A549 (cell line): Measurements from ENCODE around the gene NECAB3. TPM values are rescaled to one million over a fixed set of nuclear protein-coding genes. Genes with fewer than 3 reads are reported as not detected.

Experiments
- ATAC-seq, 2 experiments: fragments of 200-7000 bp in 1 of 2; fragments of >200 bp in 1 of 2; cut with Nextera tagmentation in 1 of 2; cut with Tn5 transposase in 1 of 2; 3 replicates each; pipeline versions ENCODE4 v1.8.0 to v1.9.1; 2018 to 2020; ENCODE audit warnings: mild to moderate bottlenecking in 1 of 2, moderate library complexity in 1 of 2
- CTCF ChIA-PET: fragments of 300-600 bp; sonication (Branson Sonifier 250); formaldehyde crosslinking; extraction: SDS; loops from one replicate; lab custom pipeline; 2021; ENCODE audit warnings: antibody characterized with exemption, inconsistent platforms; lab: Yijun Ruan, JAX
- POLR2A ChIA-PET: fragments of 350-600 bp; formaldehyde crosslinking; extraction: SDS; loops from one replicate; lab custom pipeline; 2021; ENCODE audit warnings: antibody characterized with exemption, inconsistent platforms; lab: Yijun Ruan, JAX
- DNase-seq, 2 experiments: peaks; one replicate each; pipeline versions ENCODE4 v3.0.0 to v3.0.0-alpha.2; 2011 to 2016; ENCODE audit warnings: low read depth in 1 of 2, low spot score in 1 of 2
- FAIRE-seq: peaks from 2 replicates; lab custom pipeline; 2011; peaks lifted over from hg19 to GRCh38; lab: Jason Lieb, UNC
- H3K27ac ChIP-seq, 2 experiments: fragments of >200 bp; sonication (Bioruptor Twin); formaldehyde crosslinking; 3 replicates each; pipeline ENCODE4 v1.5.1; 2016 to 2017
- H3K4me1 ChIP-seq: fragments of >200 bp; sonication (Bioruptor Twin); formaldehyde crosslinking; 3 replicates; pipeline ENCODE4 v1.6.1; 2016
- H3K4me2 ChIP-seq: fragments of >200 bp; sonication (Bioruptor Twin); formaldehyde crosslinking; 3 replicates; pipeline ENCODE4 v1.6.1; 2016
- H3K4me3 ChIP-seq: fragments of >200 bp; sonication (Bioruptor Twin); formaldehyde crosslinking; 3 replicates; pipeline ENCODE4 v1.5.1; 2016
- H3K9me3 ChIP-seq: fragments of >200 bp; sonication (Bioruptor Twin); formaldehyde crosslinking; 3 replicates; pipeline ENCODE4 v1.6.1; 2016
- CBX2 ChIP-seq: fragments of 200-600 bp; sonication (generic); IDR thresholded peaks from 2 replicates; pipeline ENCODE4 v1.6.1; 2016; ENCODE audit warnings: low read depth, mild to moderate bottlenecking, borderline replicate concordance
- CBX8 ChIP-seq: fragments of 200-600 bp; sonication (generic); IDR thresholded peaks from 2 replicates; pipeline ENCODE4 v1.6.1; 2016
- CEBPB ChIP-seq, 2 experiments: fragments of >200 bp in 1 of 2; sonication (Bioruptor Twin) in 1 of 2; formaldehyde crosslinking in 1 of 2; IDR thresholded peaks; 2 replicates each; pipeline ENCODE4 v1.6.1; 2012 to 2016
- CHD4 ChIP-seq: fragments of 200-600 bp; sonication (generic); IDR thresholded peaks from 2 replicates; pipeline ENCODE4 v1.6.1; 2016; ENCODE audit warnings: antibody characterized with exemption, mild to moderate bottlenecking, borderline replicate concordance
- EHMT2 ChIP-seq: fragments of 200-600 bp; sonication (generic); IDR thresholded peaks from 2 replicates; pipeline ENCODE4 v1.6.1; 2016; ENCODE audit warnings: antibody characterized with exemption, low read depth, mild to moderate bottlenecking, moderate library complexity
- ESRRA ChIP-seq: fragments of 150-350 bp; IDR thresholded peaks from 2 replicates; pipeline ENCODE4 v1.6.1; 2014; ENCODE audit warnings: mild to moderate bottlenecking, low read length, borderline replicate concordance
- FOXS1 ChIP-seq: fragments of 250-450 bp; sonication (Bioruptor Pico); IDR thresholded peaks from 2 replicates; pipeline ENCODE4 v1.5.0; 2020; ENCODE audit warnings: mild to moderate bottlenecking, moderate library complexity
- GATA3 ChIP-seq: IDR thresholded peaks from 2 replicates; pipeline ENCODE4 v1.6.1; 2012; ENCODE audit warnings: borderline replicate concordance
- HES2 ChIP-seq: fragments of >200 bp; sonication (Bioruptor Twin); formaldehyde crosslinking; IDR thresholded peaks from 2 replicates; pipeline ENCODE4 v1.6.1; 2016
- HOXA7 ChIP-seq: fragments of 250-450 bp; sonication (Bioruptor Pico); IDR thresholded peaks from 2 replicates; pipeline ENCODE4 v1.5.0; 2020; ENCODE audit warnings: mild to moderate bottlenecking, moderate library complexity
- HOXB13 ChIP-seq: fragments of 250-450 bp; sonication (Bioruptor Pico); IDR thresholded peaks from 2 replicates; pipeline ENCODE4 v1.5.0; 2020; ENCODE audit warnings: low read depth, mild to moderate bottlenecking, moderate library complexity
- HOXB5 ChIP-seq: fragments of 250-450 bp; sonication (Bioruptor Pico); IDR thresholded peaks from 2 replicates; pipeline ENCODE4 v1.5.0; 2020; ENCODE audit warnings: mild to moderate bottlenecking, moderate library complexity
- JUN ChIP-seq, 2 experiments: fragments of >200 bp; sonication (Bioruptor Twin); formaldehyde crosslinking; IDR thresholded peaks; 2 replicates in 1 of 2; 3 replicates in 1 of 2; pipeline ENCODE4 v1.6.1; 2016 to 2017
- KDM1A ChIP-seq: fragments of 200-600 bp; sonication (generic); IDR thresholded peaks from 2 replicates; pipeline ENCODE4 v1.6.1; 2016; ENCODE audit warnings: low read depth, mild to moderate bottlenecking
- NFE2L2 ChIP-seq: fragments of 150-350 bp; conservative IDR thresholded peaks from 2 replicates; pipeline ENCODE4 v1.6.1; 2014; ENCODE audit warnings: low read length
- NPAS2 ChIP-seq: fragments of 250-450 bp; sonication (Bioruptor Pico); IDR thresholded peaks from 2 replicates; pipeline ENCODE4 v1.8.0; 2022; ENCODE audit warnings: mild to moderate bottlenecking, moderate library complexity, borderline replicate concordance
- PBX3 ChIP-seq: IDR thresholded peaks from 2 replicates; pipeline ENCODE4 v1.6.1; 2012
- POLR2AphosphoS2 ChIP-seq: conservative IDR thresholded peaks from 2 replicates; pipeline ENCODE4 v1.6.1; 2012; ENCODE audit warnings: low read length, improper control_type of control experiment, inconsistent platforms
- RARB ChIP-seq: fragments of 250-450 bp; sonication (Bioruptor Pico); IDR thresholded peaks from 2 replicates; pipeline ENCODE4 v1.8.0; 2021; ENCODE audit warnings: mild to moderate bottlenecking, moderate library complexity
- RCOR1 ChIP-seq: fragments of 150-350 bp; IDR thresholded peaks from 2 replicates; pipeline ENCODE4 v1.6.1; 2014; ENCODE audit warnings: antibody characterized with exemption, low read length, low read depth
- RFX5 ChIP-seq: fragments of 450-650 bp; IDR thresholded peaks from 2 replicates; pipeline ENCODE4 v1.7.1; 2014; ENCODE audit warnings: antibody characterized with exemption, mild to moderate bottlenecking, moderate library complexity
- SMC3 ChIP-seq: fragments of >200 bp; sonication (Bioruptor Twin); formaldehyde crosslinking; IDR thresholded peaks from 3 replicates; pipeline ENCODE4 v1.6.1; 2018; ENCODE audit warnings: inconsistent platforms
- ZSCAN20 ChIP-seq: fragments of 250-450 bp; sonication (Bioruptor Pico); IDR thresholded peaks from 2 replicates; pipeline ENCODE4 v1.8.0; 2022; ENCODE audit warnings: mild to moderate bottlenecking, moderate library complexity
- WGBS: methylation state at CpG from one replicate; pipeline ENCODE4 v1.1.6; 2017; ENCODE audit errors: missing lambda C conversion rate; 5-methylcytosine and 5-hydroxymethylcytosine counted together
- polyA plus RNA-seq, 4 experiments: library from polyadenylated mRNA; depleted of rRNA in 3 of 4; stranded (reverse); fragments of >200 nt; fragmentation: RNase III in 1 of 4; extraction: RNeasy Plus Mini Kit Qiagen cat#74134 plus additional on column Dnase treatment in 1 of 4; gene quantifications; 2 replicates in 3 of 4; 3 replicates in 1 of 4; pipeline ENCODE4 v1.2.3, GENCODE V29; 2011 to 2017
- TF ChIP-seq, protein P1 (sequence below): fragments of >200 bp; sonication (Bioruptor Twin); formaldehyde crosslinking; IDR thresholded peaks from 3 replicates; pipeline ENCODE4 v1.6.1; 2016
- TF ChIP-seq, protein P2 (sequence below): IDR thresholded peaks from 2 replicates; pipeline ENCODE4 v1.6.1; 2012

Gene NECAB3
- polyA plus RNA-seq, 2 of the 4 experiments (the other 2 are of a cell fraction) = 9.3 to 19.3 TPM

DNA sequence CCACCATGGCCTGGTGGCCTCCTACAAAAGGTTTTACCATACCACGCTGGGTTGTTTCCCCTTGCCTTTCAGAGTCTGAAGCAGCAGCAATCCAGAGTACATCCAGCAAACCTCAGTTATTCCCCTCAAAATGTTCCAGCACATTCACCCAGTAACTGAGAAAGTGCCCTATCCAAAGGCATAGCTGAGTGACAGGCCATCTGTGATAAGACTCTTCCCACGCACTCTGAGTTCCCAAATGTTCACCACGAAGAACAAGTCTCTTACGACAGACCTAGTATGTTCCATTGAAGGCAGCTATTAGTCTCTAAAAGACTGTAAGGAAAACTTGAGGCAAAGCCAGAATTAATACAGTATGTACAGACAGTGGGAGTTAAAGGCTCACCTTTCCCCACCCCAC is 43.7 kb downstream of the NECAB3 start:
- POLR2A ChIA-PET = no interaction called here
- Histone ChIP-seq H3K27ac (no peak overlapping the region), H3K9me3 (no peaks in the 10 kb centered on the region), H3K4me1 (no peaks in the 10 kb centered on the region), H3K4me2 (no peak overlapping the region)
- ATAC-seq = no peak
- TF ChIP-seq JUN (IDR thresholded peaks at IDR 0.05) (no peak), NPAS2 (CRISPR knock-in tag) (no peak), ZSCAN20 (no peak)
- TF ChIP-seq, all 56 proteins: peak for 0
- CTCF ChIA-PET = interaction anchor here (1.8 kb wide), 1 partner anchor 173 kb away, joined by 6 read pairs; no protein-coding TSS in a partner anchor
- 93% methylated on average over 4 of the region's 4 CpGs for WGBS
- H3K4me3 ChIP-seq = no peak overlapping the region
- no peak for FAIRE-seq
- no peak for DNase-seq

- H3K27ac ChIP-seq = no peak overlapping the region
- 84% methylated on average over 5 of the region's 5 CpGs for WGBS
- H3K4me1 ChIP-seq = no peaks in the 10 kb centered on the region
- H3K9me3 ChIP-seq = no peaks in the 10 kb centered on the region
- no peak overlapping the region for H3K4me2 ChIP-seq
- TF ChIP-seq NFE2L2 = no peak
- TF ChIP-seq GATA3 = no peak
- no peak for TF ChIP-seq EHMT2
- no peak for TF ChIP-seq RCOR1
- TF ChIP-seq HOXB5 (CRISPR knock-in tag) = no peak
- TF ChIP-seq, protein P1, sequence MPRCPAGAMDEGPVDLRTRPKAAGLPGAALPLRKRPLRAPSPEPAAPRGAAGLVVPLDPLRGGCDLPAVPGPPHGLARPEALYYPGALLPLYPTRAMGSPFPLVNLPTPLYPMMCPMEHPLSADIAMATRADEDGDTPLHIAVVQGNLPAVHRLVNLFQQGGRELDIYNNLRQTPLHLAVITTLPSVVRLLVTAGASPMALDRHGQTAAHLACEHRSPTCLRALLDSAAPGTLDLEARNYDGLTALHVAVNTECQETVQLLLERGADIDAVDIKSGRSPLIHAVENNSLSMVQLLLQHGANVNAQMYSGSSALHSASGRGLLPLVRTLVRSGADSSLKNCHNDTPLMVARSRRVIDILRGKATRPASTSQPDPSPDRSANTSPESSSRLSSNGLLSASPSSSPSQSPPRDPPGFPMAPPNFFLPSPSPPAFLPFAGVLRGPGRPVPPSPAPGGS = no peak
- TF ChIP-seq RARB = no peak
- TF ChIP-seq PBX3 = no peak
- TF ChIP-seq KDM1A = no peak
- no peak for TF ChIP-seq RFX5
- no peak for TF ChIP-seq HES2
- TF ChIP-seq NPAS2 (CRISPR knock-in tag) = no peak
- no peak for TF ChIP-seq POLR2AphosphoS2
- no peak for TF ChIP-seq CHD4
- H3K4me3 ChIP-seq = no peak overlapping the region
- ATAC-seq (no peak), DNase-seq (no peak), FAIRE-seq (no peak)
- ChIA-PET POLR2A (no interaction called here), CTCF (interaction anchor here (1.8 kb wide), 1 partner anchor 173 kb away, joined by 6 read pairs; no protein-coding TSS in a partner anchor)
Observed at GRCh38 chr20:33629979-33630378, 44.2 kb downstream of the NECAB3 start.

DNA sequence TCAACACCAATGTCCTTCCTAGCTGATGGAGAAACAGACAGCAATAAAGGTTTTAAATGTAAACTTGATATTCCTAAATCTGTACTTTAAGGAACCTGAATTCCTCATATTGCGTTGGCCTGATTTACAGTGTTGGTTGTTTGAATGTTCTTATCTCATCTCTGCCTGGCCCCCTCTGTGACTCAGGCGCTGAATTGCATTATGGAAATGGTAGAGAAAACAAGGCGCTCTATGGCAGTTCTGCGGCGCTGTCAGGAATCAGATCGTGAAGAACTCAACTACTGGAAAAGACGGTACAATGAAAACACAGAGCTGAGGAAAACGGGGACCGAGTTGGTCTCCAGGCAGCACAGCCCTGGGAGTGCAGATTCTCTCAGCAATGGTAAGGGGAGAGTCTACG is 44.7 kb downstream of the NECAB3 start:
- TF ChIP-seq HOXA7 (no peak), HOXB13 (CRISPR knock-in tag) (no peak), ESRRA (no peak), RCOR1 (no peak), CBX8 (no peak), FOXS1 (CRISPR knock-in tag) (no peak), CEBPB (IDR thresholded peaks at IDR 0.05) (no peak), HOXB5 (CRISPR knock-in tag) (no peak), SMC3 (no peak), CBX2 (no peak)
- TF ChIP-seq, protein P2, sequence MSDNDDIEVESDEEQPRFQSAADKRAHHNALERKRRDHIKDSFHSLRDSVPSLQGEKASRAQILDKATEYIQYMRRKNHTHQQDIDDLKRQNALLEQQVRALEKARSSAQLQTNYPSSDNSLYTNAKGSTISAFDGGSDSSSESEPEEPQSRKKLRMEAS = no peak
- TF ChIP-seq, all 56 proteins: peak for 0
- ChIA-PET POLR2A (no interaction called here), CTCF (no interaction called here)
- Histone ChIP-seq H3K4me1 (no peaks in the 10 kb centered on the region), H3K4me2 (no peak overlapping the region), H3K27ac (no peak overlapping the region), H3K9me3 (no peaks in the 10 kb centered on the region), H3K4me3 (no peak overlapping the region)
- ATAC-seq (no peak), FAIRE-seq (no peak), DNase-seq (no peak)
- 94% methylated on average over 10 of the region's 10 CpGs for WGBS
